GM23338 (cell line): ENCODE measurements around the gene FBXL17. TPM values are rescaled to one million over a fixed set of nuclear protein-coding genes. Genes with fewer than 3 reads are reported as not detected.

Experiments
- ATAC-seq: fragments of 200-7000 bp; cut with Tn5 transposase; 3 replicates; pipeline ENCODE4 v1.9.1; 2020
- DNase-seq: peaks from one replicate; pipeline ENCODE4 v3.0.0-alpha.2; 2015; ENCODE audit warnings: low spot score
- H2AFZ ChIP-seq: fragments of 200-600 bp; sonication (generic); 2 replicates; pipeline ENCODE4 v1.8.0; 2016; ENCODE audit warnings: antibody characterized with exemption, mild to moderate bottlenecking, moderate library complexity
- H3F3A ChIP-seq: fragments of 200-600 bp; sonication (generic); replicated peaks from 2 replicates; pipeline ENCODE4 v1.8.0; 2017; ENCODE audit warnings: antibody characterized with exemption, mixed run types, low read depth
- H3K27ac ChIP-seq: fragments of 200-600 bp; sonication (generic); 2 replicates; pipeline ENCODE4 v1.6.1; 2016; ENCODE audit warnings: low read depth
- H3K27me3 ChIP-seq: fragments of 200-600 bp; sonication (generic); 2 replicates; pipeline ENCODE4 v1.8.0; 2016; ENCODE audit warnings: mild to moderate bottlenecking, mixed run types, moderate library complexity; ENCODE audit not compliant: insufficient read depth
- H3K36me3 ChIP-seq: fragments of 200-600 bp; sonication (generic); 2 replicates; pipeline ENCODE4 v1.8.0; 2016; ENCODE audit warnings: mild to moderate bottlenecking; ENCODE audit not compliant: insufficient read depth
- H3K4me1 ChIP-seq: fragments of 200-600 bp; sonication (generic); 2 replicates; pipeline ENCODE4 v1.8.0; 2016; ENCODE audit warnings: mild to moderate bottlenecking, moderate library complexity; ENCODE audit not compliant: insufficient read depth
- H3K4me2 ChIP-seq: fragments of 200-600 bp; sonication (generic); 2 replicates; pipeline ENCODE4 v1.7.1; 2017; ENCODE audit warnings: mixed run types
- H3K4me3 ChIP-seq: fragments of 200-600 bp; sonication (generic); 2 replicates; pipeline ENCODE4 v1.6.1; 2016; ENCODE audit warnings: mixed run types
- H3K79me2 ChIP-seq: fragments of 200-600 bp; sonication (generic); replicated peaks from 2 replicates; pipeline ENCODE4 v1.8.0; 2017; ENCODE audit warnings: mild to moderate bottlenecking; ENCODE audit not compliant: insufficient read depth
- H3K9me2 ChIP-seq: fragments of 200-600 bp; sonication (generic); 2 replicates; pipeline ENCODE4 v1.8.0; 2017; ENCODE audit not compliant: insufficient read depth
- H4K20me1 ChIP-seq: fragments of 200-600 bp; sonication (generic); replicated peaks from 2 replicates; pipeline ENCODE4 v1.8.0; 2017; ENCODE audit warnings: mild to moderate bottlenecking; ENCODE audit not compliant: insufficient read depth
- H3K27ac Mint-ChIP-seq: 2 replicates; pipeline ENCODE4 v1.8.0; 2020; ENCODE audit warnings: inconsistent platforms, mild to moderate bottlenecking, moderate library complexity, mixed read lengths
- H3K27me3 Mint-ChIP-seq: 3 replicates; pipeline ENCODE4 v1.8.0; 2022; ENCODE audit warnings: low read depth, mild to moderate bottlenecking, moderate library complexity, mixed read lengths, inconsistent platforms; ENCODE audit not compliant: insufficient read depth, poor library complexity
- H3K36me3 Mint-ChIP-seq: 3 replicates; pipeline ENCODE4 v1.8.0; 2021; ENCODE audit warnings: low read depth, mild to moderate bottlenecking, inconsistent platforms, moderate library complexity, mixed read lengths
- H3K4me1 Mint-ChIP-seq: 3 replicates; pipeline ENCODE4 v1.8.0; 2020; ENCODE audit warnings: mild to moderate bottlenecking, inconsistent platforms, mixed read lengths
- H3K4me3 Mint-ChIP-seq: 3 replicates; pipeline ENCODE4 v1.8.0; 2021; ENCODE audit warnings: moderate library complexity, mild to moderate bottlenecking, inconsistent platforms, mixed read lengths
- H3K9me3 Mint-ChIP-seq: 3 replicates; pipeline ENCODE4 v1.8.0; 2020; ENCODE audit warnings: moderate library complexity, mild to moderate bottlenecking, inconsistent platforms, mixed read lengths
- CREB1 ChIP-seq: fragments of 250-450 bp; sonication (Bioruptor Pico); IDR thresholded peaks from 2 replicates; pipeline ENCODE4 v1.5.0; 2020; ENCODE audit warnings: low read depth, mild to moderate bottlenecking, moderate library complexity
- CTCF ChIP-seq, 2 experiments: fragments of 200-600 bp in 1 of 2; sonication (generic) in 1 of 2; conservative IDR thresholded peaks; 2 replicates each; pipeline versions ENCODE4 v1.5.1 to v1.6.1; 2016 to 2017; ENCODE audit warnings: antibody characterized with exemption in 2 of 2, low read depth in 2 of 2, mild to moderate bottlenecking in 2 of 2, moderate library complexity in 1 of 2
- ETS1 ChIP-seq: IDR thresholded peaks from 2 replicates; pipeline ENCODE4 v1.6.1; 2016; ENCODE audit warnings: antibody characterized with exemption
- EZH2 ChIP-seq: fragments of 200-600 bp; sonication (generic); IDR thresholded peaks from one replicate; pipeline ENCODE4 v1.8.0; 2017; ENCODE audit warnings: antibody characterized with exemption, mild to moderate bottlenecking, low read depth; ENCODE audit not compliant: unreplicated experiment
- EZH2phosphoT487 ChIP-seq: fragments of 200-600 bp; sonication (generic); IDR thresholded peaks from one replicate; pipeline ENCODE4 v1.8.1; 2018; ENCODE audit warnings: antibody characterized with exemption; ENCODE audit not compliant: unreplicated experiment
- JUNB ChIP-seq: IDR thresholded peaks from one replicate; pipeline ENCODE4 v1.6.1; 2016; ENCODE audit warnings: antibody characterized with exemption; ENCODE audit not compliant: unreplicated experiment
- NANOG ChIP-seq: IDR thresholded peaks from 2 replicates; pipeline ENCODE4 v1.6.1; 2016; ENCODE audit warnings: antibody characterized with exemption, borderline replicate concordance
- POLR2AphosphoS5 ChIP-seq: IDR thresholded peaks from 2 replicates; pipeline ENCODE4 v1.6.1; 2016; ENCODE audit warnings: antibody characterized with exemption, low read depth
- STAT1 ChIP-seq: IDR thresholded peaks from one replicate; pipeline ENCODE4 v1.6.1; 2016; ENCODE audit warnings: antibody characterized with exemption; ENCODE audit not compliant: unreplicated experiment
- ZNF114 ChIP-seq: fragments of 250-450 bp; sonication (Bioruptor Pico); IDR thresholded peaks from 2 replicates; pipeline ENCODE4 v1.5.0; 2020; ENCODE audit warnings: mild to moderate bottlenecking, moderate library complexity
- ZNF331 ChIP-seq: fragments of 250-450 bp; sonication (Bioruptor Pico); IDR thresholded peaks from 2 replicates; pipeline ENCODE4 v1.5.0; 2020; ENCODE audit warnings: low read depth, mild to moderate bottlenecking, moderate library complexity
- ZNF462 ChIP-seq: fragments of 250-450 bp; sonication (Bioruptor Pico); IDR thresholded peaks from 2 replicates; pipeline ENCODE4 v1.5.0; 2020; ENCODE audit warnings: mild to moderate bottlenecking, moderate library complexity
- polyA plus RNA-seq: library from polyadenylated mRNA; unstranded; fragments of >200 nt; fragmentation: Nextera tagmentation; extraction: Ambion mirVana; gene quantifications from 2 replicates; pipeline ENCODE4 v1.2.1, GENCODE V29; 2016
- total RNA-seq: library from RNA; depleted of rRNA; stranded (reverse); fragments of >200 nt; shearing (Covaris generic); gene quantifications from 2 replicates; pipeline ENCODE4 v1.2.3, GENCODE V29; 2014

The FBXL17 gene
- total and polyA plus RNA-seq, 2 experiments from 2014 or later = 2.0 to 2.7 TPM

GRCh38 chr5:107919969-107920368, 461.9 kb downstream of the FBXL17 start (continued):
- no peak for TF ChIP-seq CTCF (conservative IDR thresholded peaks at IDR 0.05; ENCODE audit: low read depth in 2 of 2)
- no peak for TF ChIP-seq ZNF331

- H4K20me1 ChIP-seq = no peaks in the 10 kb centered on the region
- no peak for ATAC-seq
- no peak overlapping the region for H3K27ac Mint-ChIP-seq
- no peak for TF ChIP-seq ZNF462 (CRISPR knock-in tag)
- no peak for TF ChIP-seq JUNB
- no peak for TF ChIP-seq NANOG
- TF ChIP-seq ZNF331 = no peak
- TF ChIP-seq ZNF114 = no peak
- no peak for TF ChIP-seq ETS1
- no peak for TF ChIP-seq CREB1
- TF ChIP-seq POLR2AphosphoS5 = no peak
- no peak for TF ChIP-seq EZH2phosphoT487
- TF ChIP-seq STAT1 = no peak
- TF ChIP-seq CTCF (conservative IDR thresholded peaks at IDR 0.05; ENCODE audit: low read depth in 2 of 2) = no peak
- no peak for TF ChIP-seq EZH2
Measured at GRCh38 chr5:107919361-107919760, 462.5 kb downstream of the FBXL17 start.

More at GRCh38 chr5:107919361-107919760, 462.5 kb downstream of the FBXL17 start:
- H3K79me2 ChIP-seq = no peaks in the 10 kb centered on the region
- no peak overlapping the region for H3K4me2 ChIP-seq
- H3K27me3 ChIP-seq = no peaks in the 10 kb centered on the region
- no peaks in the 10 kb centered on the region for H3K9me3 Mint-ChIP-seq
- no peaks in the 10 kb centered on the region for H3K9me2 ChIP-seq
- no peak overlapping the region for H2AFZ ChIP-seq
- H3K4me3 ChIP-seq = no peak overlapping the region
- no peaks in the 10 kb centered on the region for H3K36me3 ChIP-seq
- H3K4me1 Mint-ChIP-seq = peaks cover 7% of the 10 kb centered on the region; the same call in 2 of the 3 replicates
- DNase-seq = no peak
- H3K36me3 Mint-ChIP-seq = no peaks in the 10 kb centered on the region
- H3K4me1 ChIP-seq = no peaks in the 10 kb centered on the region
- H3K27me3 Mint-ChIP-seq = no peaks in the 10 kb centered on the region
- H3F3A ChIP-seq = no peaks in the 10 kb centered on the region
- H3K27ac ChIP-seq = no peak overlapping the region
- H3K4me3 Mint-ChIP-seq = no peak overlapping the region
